NCI-H1930 (cell line): ENCODE results near the gene RHOB.
"Not testable (repeated sequence)": the region's sequence is repeated elsewhere in the genome, so short reads cannot be mapped to it uniquely, and the experiment has no call there.

Source experiments
- DNase-seq, 2 experiments: peaks; one replicate each; lab custom pipeline; 2025; lab: John Stamatoyannopoulos, UW

RHOB gene

GRCh38 chr2:20422402-20423271, 24.2 kb upstream of the RHOB start:
- no peak for DNase-seq

- DNase-seq, result no peak
Observed at GRCh38 chr2:20423359-20423758, 23.5 kb upstream of the RHOB start.

DNA sequence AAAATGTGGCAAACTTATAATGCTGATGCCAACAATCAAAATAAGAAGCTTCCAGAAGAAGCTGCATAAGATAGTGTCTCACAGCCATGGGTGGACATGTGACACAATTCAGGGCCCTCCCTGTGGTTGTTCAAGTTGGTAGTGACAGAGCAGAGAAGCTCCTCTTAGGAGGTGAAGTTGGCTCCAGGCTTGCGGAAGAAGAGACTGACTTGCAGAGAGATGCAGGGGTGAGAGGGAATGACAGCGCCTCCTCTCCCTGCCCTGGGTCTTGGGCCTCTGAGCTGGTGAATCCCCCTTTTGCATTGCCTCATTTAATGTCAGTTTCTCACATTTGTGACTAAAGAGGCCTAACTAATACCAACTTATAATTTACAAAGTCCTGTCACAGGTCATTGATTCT, 23.0 kb upstream of the RHOB start:
- DNase-seq, result no peak

GRCh38 chr2:20424300-20425290, 22.3 kb upstream of the RHOB start:
- no peak for DNase-seq

- no peak for DNase-seq
Observed at GRCh38 chr2:20425371-20425881, 21.4 kb upstream of the RHOB start.

DNA sequence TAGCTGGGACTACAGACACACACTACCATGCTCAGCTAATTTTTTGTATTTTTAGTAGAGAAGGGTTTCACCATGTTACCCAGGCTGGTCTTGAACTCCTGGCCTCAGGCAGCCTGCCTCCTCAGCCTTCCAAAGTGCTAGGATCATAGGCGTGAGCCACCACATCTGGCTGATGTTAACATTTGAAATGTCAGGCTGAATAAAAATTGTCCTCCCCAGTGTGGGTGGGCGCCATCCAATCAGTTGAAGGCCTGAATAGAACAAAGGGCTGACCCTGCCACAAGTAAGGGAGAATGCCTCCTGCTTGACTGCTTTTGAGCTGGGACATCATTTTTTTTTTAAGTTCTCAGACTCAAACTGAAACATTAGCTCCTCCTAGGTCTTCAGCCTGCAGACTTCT, 21.0 kb upstream of the RHOB start:
- DNase-seq, result no peak

- no peak for DNase-seq
Observed at GRCh38 chr2:20427931-20428526, 18.8 kb upstream of the RHOB start.

DNA sequence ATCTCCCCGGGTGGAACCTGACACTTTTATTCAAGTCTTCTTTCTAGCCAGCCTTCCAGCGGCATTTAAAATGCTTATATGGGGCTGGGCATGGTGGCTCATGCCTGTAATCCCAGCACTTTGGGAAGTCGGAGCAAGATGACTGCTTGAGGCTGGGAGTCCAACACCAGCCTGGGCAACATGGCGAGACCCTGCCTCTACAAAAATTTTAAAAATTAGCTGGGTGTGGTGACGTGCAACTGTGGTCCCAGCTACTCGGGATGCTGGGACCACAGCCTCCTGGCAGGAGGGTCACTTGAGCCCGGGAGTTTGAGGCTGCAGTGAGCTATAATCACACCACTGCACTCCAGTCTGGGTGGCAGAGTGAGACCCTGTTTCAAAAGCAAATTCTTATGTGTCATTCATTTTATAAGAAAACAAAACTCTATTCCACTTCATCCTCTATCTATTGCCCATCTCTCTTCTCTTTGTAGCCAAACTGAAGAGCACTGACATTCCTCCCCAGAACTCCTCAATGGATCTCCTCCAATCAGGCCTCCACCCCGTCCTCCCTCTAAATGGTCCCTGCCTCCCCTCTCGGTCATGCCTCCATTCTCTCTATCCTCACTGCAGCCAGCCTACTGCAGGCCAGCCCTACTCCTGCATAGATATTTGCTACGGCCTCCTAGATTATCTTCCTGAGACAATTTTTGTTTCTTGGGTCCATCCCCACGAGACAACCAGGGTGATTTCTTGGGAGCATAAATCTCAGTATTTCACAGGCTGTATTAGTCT, 18.0 kb upstream of the RHOB start:
- no peak for DNase-seq

- DNase-seq, result no peak
Observed at GRCh38 chr2:20429528-20429927, 17.3 kb upstream of the RHOB start.

DNA sequence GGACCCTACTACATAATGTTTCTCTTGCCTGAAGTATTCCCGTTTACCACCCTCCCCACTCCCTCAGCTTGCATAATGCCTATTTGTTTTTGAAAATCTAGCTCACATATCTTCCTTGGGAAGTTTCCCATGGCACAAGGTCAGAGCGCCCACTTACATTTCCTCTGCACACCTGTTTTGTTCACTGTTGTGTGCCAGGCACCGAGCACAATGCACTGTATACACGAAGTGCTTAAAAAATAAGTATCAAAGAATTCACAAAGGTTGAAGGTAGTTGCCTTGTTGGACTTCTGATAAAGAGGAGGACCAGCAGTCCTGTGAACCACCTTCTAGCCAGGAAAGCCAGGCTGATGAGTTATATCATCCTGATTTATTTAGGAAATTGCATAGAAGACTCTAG, 16.8 kb upstream of the RHOB start:
- DNase-seq, result no peak

DNA sequence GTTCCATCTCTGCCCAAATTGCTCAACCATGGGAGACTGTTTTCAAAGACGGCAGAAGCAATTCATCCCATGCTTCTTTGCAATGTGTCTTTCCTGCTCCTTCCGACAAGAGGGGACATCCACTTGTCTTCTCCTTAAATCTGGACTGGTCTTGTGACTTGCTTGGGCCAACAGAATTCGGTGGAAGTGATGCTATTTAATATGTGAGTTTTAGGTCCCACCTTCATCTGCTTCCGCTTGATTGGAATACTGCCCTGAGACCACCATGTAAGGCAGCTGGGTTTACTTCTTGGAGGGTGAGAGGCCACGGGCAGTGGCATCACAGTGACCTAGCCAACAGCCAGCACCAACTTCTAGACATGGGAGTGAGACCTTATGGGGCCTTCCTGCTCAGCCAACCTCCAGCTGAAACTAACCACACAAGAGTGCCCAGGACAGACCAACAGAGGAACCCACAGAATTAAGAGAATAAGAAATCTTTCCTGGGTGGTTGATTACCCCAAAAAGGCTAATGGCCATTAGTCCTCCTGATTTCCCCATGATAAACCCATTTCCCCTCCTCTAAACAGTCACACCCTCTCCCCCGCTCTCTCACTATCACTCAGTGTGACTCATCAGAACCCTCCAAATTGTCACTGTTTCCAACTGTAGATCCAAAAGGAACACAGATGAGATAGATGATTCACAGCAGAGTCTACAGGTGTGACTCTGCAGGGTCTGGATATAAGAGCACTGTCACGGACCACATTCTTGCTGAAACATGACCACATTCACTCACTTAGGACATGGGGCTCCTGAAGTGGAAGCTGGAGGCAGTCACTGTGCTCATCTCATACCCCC, 16.2 kb upstream of the RHOB start:
- DNase-seq, result no peak

- DNase-seq, result no peak
Observed at GRCh38 chr2:20431301-20431698, 15.6 kb upstream of the RHOB start.

- DNase-seq, result no peak
Observed at GRCh38 chr2:20431772-20432171, 15.1 kb upstream of the RHOB start.

- no peak for DNase-seq
Observed at GRCh38 chr2:20432714-20433113, 14.2 kb upstream of the RHOB start.

GRCh38 chr2:20433249-20433648, 13.6 kb upstream of the RHOB start:
- no peak for DNase-seq

GRCh38 chr2:20433946-20434553, 12.8 kb upstream of the RHOB start:
- DNase-seq, result no peak

DNA sequence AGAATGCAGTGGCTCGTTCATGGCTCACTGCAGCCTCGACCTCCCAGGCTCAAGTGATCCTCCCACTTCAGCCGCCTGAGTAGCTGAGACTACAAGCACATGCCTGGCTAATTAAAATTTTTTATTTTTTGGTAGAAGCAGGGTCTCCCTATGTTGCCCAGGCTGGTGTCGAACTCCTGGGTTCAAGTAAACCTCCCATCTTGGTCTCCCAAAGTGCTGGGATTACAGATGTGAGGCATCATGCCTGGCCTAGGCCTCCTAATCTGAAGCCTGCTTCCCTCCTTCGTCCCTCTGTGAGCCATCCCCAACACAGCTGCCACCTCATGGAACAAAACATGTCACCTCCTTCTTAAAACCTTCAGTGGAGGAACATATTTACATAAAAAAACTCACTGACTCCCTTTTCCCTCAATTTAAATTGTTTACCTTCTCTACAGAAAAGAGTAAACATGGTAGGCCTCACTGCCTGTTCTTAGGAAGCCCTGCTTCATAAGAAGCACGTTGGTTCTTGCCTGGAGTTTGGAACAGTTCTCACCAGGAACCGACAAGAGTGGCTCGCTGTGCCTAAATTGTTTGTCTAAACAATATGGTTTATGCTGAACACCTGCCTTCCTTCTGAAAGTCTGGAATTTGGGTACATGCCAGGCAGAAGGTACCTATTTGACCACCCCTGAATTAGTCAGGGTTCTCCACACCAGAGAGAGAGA, 12.1 kb upstream of the RHOB start:
- DNase-seq, result no peak

DNA sequence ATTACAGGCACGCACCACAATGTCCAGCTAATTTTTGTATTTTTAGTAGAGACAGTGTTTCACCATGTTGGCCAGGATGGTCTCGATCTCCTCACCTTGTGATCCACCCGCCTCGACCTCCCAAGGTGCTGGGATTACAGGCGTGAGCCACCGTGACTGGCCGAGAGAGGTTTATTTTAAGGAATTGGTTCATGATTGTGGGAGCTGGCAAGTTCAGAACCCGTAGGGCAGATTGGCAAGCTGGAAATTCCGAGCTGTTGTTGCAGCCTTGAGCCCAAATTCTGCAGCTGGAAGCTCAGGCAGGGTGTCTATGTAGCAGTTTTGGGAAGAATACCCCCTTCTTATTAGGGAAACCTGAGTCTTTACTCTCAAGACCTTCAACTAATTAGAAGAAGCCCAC, 11.4 kb upstream of the RHOB start:
- DNase-seq, result not testable (repeated sequence)

GRCh38 chr2:20436716-20437470, 10.0 kb upstream of the RHOB start:
- DNase-seq, result no peak
